Keratinocyte (primary cell): Measurements from ENCODE around the gene CDT1. TPM values are rescaled to one million over a fixed set of nuclear protein-coding genes. Genes with fewer than 3 reads are reported as not detected.

Source experiments
- DNase-seq: peaks from one replicate; pipeline ENCODE4 v3.0.0-alpha.2; 2011; ENCODE audit warnings: low read depth, missing footprints, low spot score
- FAIRE-seq: peaks from 2 replicates; lab custom pipeline; 2011; peaks lifted over from hg19 to GRCh38; lab: Jason Lieb, UNC
- H2AFZ ChIP-seq: 2 replicates; pipeline ENCODE4 v1.6.0; 2012; ENCODE audit warnings: low read length, control low read depth, inconsistent platforms; ENCODE audit not compliant: control insufficient read depth
- H3K27ac ChIP-seq: 2 replicates; pipeline ENCODE4 v1.5.1; 2011; ENCODE audit warnings: low read length; ENCODE audit not compliant: control insufficient read depth, insufficient read depth
- H3K27me3 ChIP-seq: 3 replicates; pipeline ENCODE4 v1.6.0; 2011; ENCODE audit warnings: low read length; ENCODE audit not compliant: control insufficient read depth, insufficient read depth; ENCODE audit errors: extremely low read depth
- H3K36me3 ChIP-seq, 2 experiments: 2 replicates in 1 of 2; 3 replicates in 1 of 2; pipeline ENCODE4 v1.5.1; 2011; ENCODE audit warnings: low read length in 2 of 2, mild to moderate bottlenecking in 1 of 2; ENCODE audit not compliant: control insufficient read depth in 2 of 2, insufficient read depth in 2 of 2; ENCODE audit errors: extremely low read depth in 1 of 2
- H3K4me1 ChIP-seq: 3 replicates; pipeline ENCODE4 v1.5.1; 2011; ENCODE audit warnings: low read length; ENCODE audit not compliant: control insufficient read depth, insufficient read depth; ENCODE audit errors: extremely low read depth
- H3K4me2 ChIP-seq: 3 replicates; pipeline ENCODE4 v1.6.0; 2011; ENCODE audit warnings: low read depth, low read length; ENCODE audit not compliant: control insufficient read depth, insufficient read depth; ENCODE audit errors: extremely low read depth
- H3K4me3 ChIP-seq, 3 experiments: fragments of 200-600 bp in 1 of 3; sonication (generic) in 1 of 3; 2 replicates in 2 of 3; 3 replicates in 1 of 3; pipeline ENCODE4 v1.5.1; 2011 to 2016; ENCODE audit warnings: low read length in 3 of 3, mild to moderate bottlenecking in 3 of 3, control low read depth in 2 of 3, inconsistent platforms in 1 of 3, low read depth in 1 of 3, mixed read lengths in 1 of 3, mixed run types in 1 of 3, moderate library complexity in 1 of 3; ENCODE audit not compliant: control insufficient read depth in 2 of 3, insufficient read depth in 2 of 3; ENCODE audit errors: extremely low read depth in 1 of 3
- H3K79me2 ChIP-seq: 2 replicates; pipeline ENCODE4 v1.6.0; 2012; ENCODE audit warnings: low read length; ENCODE audit not compliant: control insufficient read depth, insufficient read depth
- H3K9ac ChIP-seq: 3 replicates; pipeline ENCODE4 v1.6.0; 2011; ENCODE audit warnings: low read length; ENCODE audit not compliant: control insufficient read depth, insufficient read depth; ENCODE audit errors: extremely low read depth
- H3K9me1 ChIP-seq: 3 replicates; pipeline ENCODE4 v1.6.0; 2011; ENCODE audit warnings: low read length; ENCODE audit not compliant: control insufficient read depth, insufficient read depth; ENCODE audit errors: extremely low read depth
- H3K9me3 ChIP-seq: 2 replicates; pipeline ENCODE4 v1.5.1; 2012; ENCODE audit warnings: low read depth, low read length; ENCODE audit not compliant: control insufficient read depth
- H4K20me1 ChIP-seq: 3 replicates; pipeline ENCODE4 v1.6.0; 2011; ENCODE audit warnings: low read length; ENCODE audit not compliant: control insufficient read depth, insufficient read depth; ENCODE audit errors: extremely low read depth
- CTCF ChIP-seq, 3 experiments: IDR thresholded peaks in 1 of 3; conservative IDR thresholded peaks in 1 of 3; optimal IDR thresholded peaks in 1 of 3; 2 replicates in 2 of 3; 3 replicates in 1 of 3; pipeline versions ENCODE3 to v1.5.1; 2011; ENCODE audit warnings: low read length in 3 of 3, mild to moderate bottlenecking in 3 of 3, moderate library complexity in 2 of 3, control low read depth in 1 of 3, inconsistent platforms in 1 of 3; ENCODE audit not compliant: insufficient read depth in 2 of 3; ENCODE audit errors: extremely low read depth in 1 of 3
- EZH2 ChIP-seq: IDR thresholded peaks from one replicate; pipeline ENCODE4 v1.6.1; 2012; ENCODE audit warnings: inconsistent platforms, mild to moderate bottlenecking, low read length, moderate library complexity
- dilution Hi-C: fragments of 300-500 bp; cut with MboI; formaldehyde crosslinking; loops from one replicate; pipeline ENCODE4 v1.7.0; 2020; ENCODE audit warnings: low sequenced_read_pairs; ENCODE audit not compliant: extremely low pct_ligation_motif_present
- polyA plus RNA-seq, 5 experiments: library from polyadenylated mRNA; depleted of rRNA in 3 of 5; stranded (reverse) in 3 of 5; stranded (forward) in 1 of 5; unstranded in 1 of 5; fragments of >200 nt; gene quantifications; 1 replicate in 1 of 5; 2 replicates in 3 of 5; 3 replicates in 1 of 5; pipeline versions ENCODE4 v1.2.1 to v1.2.3, GENCODE V29; 2011 to 2012; ENCODE audit warnings: missing spikeins in 2 of 5, low read depth in 1 of 5, low replicate concordance in 1 of 5

CDT1 gene
- polyA plus RNA-seq, 1 donor (not counting 4 experiments of a cell fraction or from before 2014, with no cell fraction given): 2.0 TPM

DNA sequence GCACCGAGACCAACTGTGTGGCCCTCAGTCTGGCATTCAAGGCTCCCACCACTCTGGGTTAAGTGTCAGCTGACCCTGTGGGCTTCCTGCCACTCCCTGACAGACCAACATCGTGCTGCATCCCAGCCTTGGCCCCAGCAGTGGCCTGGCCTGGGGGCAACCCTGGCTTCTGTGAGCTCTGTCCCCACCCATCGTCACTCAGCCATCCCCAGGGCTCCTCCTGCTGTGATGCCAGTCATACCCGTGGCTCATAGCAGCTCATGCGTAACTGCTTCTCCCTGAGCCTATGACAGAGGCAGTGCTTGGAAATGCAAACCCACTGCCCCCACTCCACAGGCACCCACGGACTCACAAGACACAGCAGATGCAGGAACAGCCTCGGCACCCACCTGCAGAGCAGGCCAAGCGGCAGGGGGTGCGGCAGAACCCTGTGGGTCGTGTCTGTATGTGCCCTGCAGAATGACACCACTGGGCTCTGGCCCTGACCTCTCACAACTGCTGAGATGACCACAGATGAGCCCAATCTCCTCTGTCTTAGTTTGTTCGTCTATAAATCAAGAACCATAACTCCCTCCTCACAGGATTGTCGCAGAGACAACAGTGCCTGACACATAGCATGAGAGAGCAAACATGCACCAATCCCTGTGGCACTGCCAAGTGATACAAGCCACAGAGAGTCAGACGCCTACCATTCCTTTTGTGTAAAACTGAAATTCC lies 45.2 kb upstream of the CDT1 start:
- Histone ChIP-seq H3K9ac (no peak overlapping the region), H3K36me3 (peaks cover 17 to 25% of the 10 kb centered on the region in 2 experiments), H3K4me2 (no peak overlapping the region), H3K4me3 (no peak overlapping the region), H3K79me2 (peaks cover 86% of the 10 kb centered on the region), H3K9me1 (no peaks in the 10 kb centered on the region), H3K9me3 (no peaks in the 10 kb centered on the region), H3K27ac (no peak overlapping the region), H4K20me1 (peaks cover 36% of the 10 kb centered on the region), H3K4me1 (peaks cover 30% of the 10 kb centered on the region), H2AFZ (no peak overlapping the region), H3K27me3 (no peaks in the 10 kb centered on the region)
- TF ChIP-seq EZH2 (no peak), CTCF (optimal IDR thresholded peaks at IDR 0.05 in 1 of 3, IDR thresholded peaks at IDR 0.05 in 1 of 3, conservative IDR thresholded peaks at IDR 0.05 in 1 of 3; ENCODE audit: extremely low read depth in 1 of 3, insufficient read depth in 2 of 3, low read length in 3 of 3) (no peak)
- no peak for DNase-seq
- no peak for FAIRE-seq
- dilution Hi-C loops: loop anchor here (25.0 kb wide), 1 partner anchor 96 kb away; the partner anchor contains the start of genes CYBA and MVD

- Histone ChIP-seq H3K79me2 (peaks cover 86% of the 10 kb centered on the region), H3K4me1 (peaks cover 32% of the 10 kb centered on the region), H3K9me1 (no peaks in the 10 kb centered on the region), H3K27me3 (no peaks in the 10 kb centered on the region), H3K4me2 (no peak overlapping the region), H3K27ac (no peak overlapping the region), H3K9me3 (no peaks in the 10 kb centered on the region), H3K36me3 (peaks cover 22 to 23% of the 10 kb centered on the region in 2 experiments), H4K20me1 (peaks cover 36% of the 10 kb centered on the region), H3K4me3 (no peak overlapping the region), H2AFZ (no peak overlapping the region), H3K9ac (no peak overlapping the region)
- dilution Hi-C loops: loop anchor here (25.0 kb wide), 1 partner anchor 97 kb away; the partner anchor contains the start of genes CYBA and MVD
- no peak for FAIRE-seq
- DNase-seq: no peak
- TF ChIP-seq EZH2 (no peak), CTCF (optimal IDR thresholded peaks at IDR 0.05 in 1 of 3, IDR thresholded peaks at IDR 0.05 in 1 of 3, conservative IDR thresholded peaks at IDR 0.05 in 1 of 3; ENCODE audit: extremely low read depth in 1 of 3, insufficient read depth in 2 of 3, low read length in 3 of 3) (no peak)
Observed at GRCh38 chr16:88758944-88759244, 44.7 kb upstream of the CDT1 start.
